Liver (tissue), 9 donors: ENCODE results near the gene LANCL3. TPM values are rescaled to one million over a fixed set of nuclear protein-coding genes. Genes with fewer than 3 reads are reported as not detected.

Experiments used
- DNase-seq: peaks from one replicate; pipeline ENCODE4 v3.0.0-alpha.2; 2017; ENCODE audit warnings: low spot score
- H3K27ac ChIP-seq, 2 donors: one replicate each; pipeline ENCODE4 v1.7.0; 2013; ENCODE audit warnings: inconsistent platforms in 2 of 2, low read length in 2 of 2, control low read depth in 1 of 2, low read depth in 1 of 2, mild to moderate bottlenecking in 1 of 2
- H3K27me3 ChIP-seq, 4 donors: one replicate each; pipeline versions ENCODE4 v1.6.1 to v1.7.0; 2013; ENCODE audit warnings: low read length in 3 of 4, inconsistent platforms in 1 of 4, mild to moderate bottlenecking in 1 of 4, moderate library complexity in 1 of 4; ENCODE audit not compliant: control insufficient read depth in 4 of 4, insufficient read depth in 4 of 4
- H3K36me3 ChIP-seq, 4 donors: one replicate each; pipeline versions ENCODE4 v1.6.1 to v1.7.0; 2013; ENCODE audit warnings: low read length in 3 of 4, mild to moderate bottlenecking in 3 of 4, low read depth in 1 of 4, moderate library complexity in 1 of 4; ENCODE audit not compliant: control insufficient read depth in 4 of 4, insufficient read depth in 3 of 4
- H3K4me1 ChIP-seq, 4 donors: one replicate each; pipeline versions ENCODE4 v1.6.1 to v1.7.0; 2013; ENCODE audit warnings: low read length in 3 of 4, mild to moderate bottlenecking in 3 of 4, moderate library complexity in 1 of 4; ENCODE audit not compliant: control insufficient read depth in 4 of 4, insufficient read depth in 4 of 4
- H3K4me3 ChIP-seq, 3 donors: one replicate each; pipeline versions ENCODE4 v1.6.1 to v1.7.0; 2013; ENCODE audit warnings: low read length in 3 of 3, control low read depth in 1 of 3, low read depth in 1 of 3, mild to moderate bottlenecking in 1 of 3
- H3K9ac ChIP-seq, 2 donors: one replicate each; pipeline ENCODE4 v1.7.0; 2013; ENCODE audit warnings: low read length in 2 of 2, mild to moderate bottlenecking in 2 of 2, moderate library complexity in 2 of 2, control low read depth in 1 of 2, low read depth in 1 of 2
- H3K9me3 ChIP-seq, 4 donors: one replicate each; pipeline versions ENCODE4 v1.6.1 to v1.7.0; 2013; ENCODE audit warnings: low read length in 3 of 4; ENCODE audit not compliant: control insufficient read depth in 4 of 4
- ATF3 ChIP-seq: IDR thresholded peaks from 2 replicates; pipeline ENCODE4 v1.6.1; 2016; ENCODE audit warnings: antibody characterized with exemption
- HNF4A ChIP-seq, 2 donors: conservative IDR thresholded peaks; 2 replicates each; pipeline ENCODE4 v1.6.1; 2016; ENCODE audit warnings: antibody characterized with exemption in 2 of 2, mild to moderate bottlenecking in 2 of 2
- HNF4G ChIP-seq: IDR thresholded peaks from 2 replicates; pipeline ENCODE4 v1.6.1; 2016; ENCODE audit warnings: antibody characterized with exemption
- JUND ChIP-seq, 2 donors: IDR thresholded peaks; 2 replicates each; pipeline ENCODE4 v1.6.1; 2016; ENCODE audit warnings: antibody characterized with exemption in 2 of 2
- MAX ChIP-seq: IDR thresholded peaks from 2 replicates; pipeline ENCODE4 v1.6.1; 2016; ENCODE audit warnings: antibody characterized with exemption
- RAD21 ChIP-seq, 2 donors: IDR thresholded peaks; 2 replicates each; pipeline ENCODE4 v1.6.1; 2016; ENCODE audit warnings: antibody characterized with exemption in 2 of 2, mild to moderate bottlenecking in 2 of 2
- REST ChIP-seq: IDR thresholded peaks from 2 replicates; pipeline ENCODE4 v1.6.1; 2016; ENCODE audit warnings: antibody characterized with exemption, mild to moderate bottlenecking
- RXRA ChIP-seq, 2 donors: IDR thresholded peaks; 2 replicates each; pipeline ENCODE4 v1.6.1; 2017 to 2018; ENCODE audit warnings: antibody characterized with exemption in 2 of 2, mild to moderate bottlenecking in 1 of 2
- SP1 ChIP-seq: IDR thresholded peaks from 2 replicates; pipeline ENCODE4 v1.6.1; 2018; ENCODE audit warnings: antibody characterized with exemption, mild to moderate bottlenecking
- WGBS: extraction: QIAGEN DNeasy Blood & Tissue Kit; methylation state at CpG from one replicate; pipeline ENCODE4 v1.1.7; 2013; 5-methylcytosine and 5-hydroxymethylcytosine counted together
- polyA plus RNA-seq, 2 donors: library from polyadenylated mRNA; stranded (reverse) in 1 of 2; unstranded in 1 of 2; fragments of 200-250 nt in 1 of 2; fragments of >200 nt in 1 of 2; fragmentation: Nextera tagmentation in 1 of 2; extraction: Ambion mirVana in 1 of 2; gene quantifications; one replicate each; pipeline versions ENCODE4 v1.2.1 to v1.2.3, GENCODE V29; 2013 to 2015
- total RNA-seq, 2 donors: library from RNA; depleted of rRNA; stranded (reverse); fragments of >200 nt; gene quantifications; one replicate each; pipeline ENCODE4 v1.2.3, GENCODE V29; 2014
- donor health status: healthy.
- donor health status: healthy.
- donor health status: healthy.
- donor health status: healthy.
- donor health status: healthy.

Gene LANCL3
- total and polyA plus RNA-seq, 4 donors: under 0.01 to 2.1 (median 0.01) TPM; not detected in 1

GRCh38 chrX:37652589-37653231 is 81.2 kb downstream of the LANCL3 start:
- no peaks in the 10 kb centered on the region for H3K4me1 ChIP-seq
- no peaks in the 10 kb centered on the region for H3K9me3 ChIP-seq
- 90% methylated on average over 8 of the region's 8 CpGs for WGBS
- no peak overlapping the region for H3K9ac ChIP-seq
- H3K27ac ChIP-seq: no peak overlapping the region
- peak; percentile 41 for DNase-seq
- H3K36me3 ChIP-seq: no peaks in the 10 kb centered on the region
- H3K27me3 ChIP-seq: no peaks in the 10 kb centered on the region
- TF ChIP-seq RXRA (IDR thresholded peaks at IDR 0.05) (no peak), HNF4A (conservative IDR thresholded peaks at IDR 0.05) (no peak), MAX (no peak), JUND (IDR thresholded peaks at IDR 0.05) (no peak), RAD21 (IDR thresholded peaks at IDR 0.05) (no peak)
- no peak overlapping the region for H3K4me3 ChIP-seq

- 81% methylated on average over 1 of the region's 1 CpG for WGBS
These were observed 82.1 kb downstream of the LANCL3 start for GRCh38 chrX:37653397-37654085.

More at GRCh38 chrX:37653397-37654085, 82.1 kb downstream of the LANCL3 start:
- Histone ChIP-seq H3K9me3 (no peaks in the 10 kb centered on the region), H3K27ac (no peak overlapping the region), H3K36me3 (no peaks in the 10 kb centered on the region), H3K27me3 (no peaks in the 10 kb centered on the region), H3K9ac (no peak overlapping the region), H3K4me3 (no peak overlapping the region), H3K4me1 (no peaks in the 10 kb centered on the region)
- no peak for DNase-seq
- TF ChIP-seq SP1: no peak
- TF ChIP-seq REST: no peak
- TF ChIP-seq JUND (IDR thresholded peaks at IDR 0.05): no peak
- no peak for TF ChIP-seq HNF4G
- TF ChIP-seq ATF3: no peak
